ENCODE results near the gene TRABD2B.

TRABD2B gene

DNA sequence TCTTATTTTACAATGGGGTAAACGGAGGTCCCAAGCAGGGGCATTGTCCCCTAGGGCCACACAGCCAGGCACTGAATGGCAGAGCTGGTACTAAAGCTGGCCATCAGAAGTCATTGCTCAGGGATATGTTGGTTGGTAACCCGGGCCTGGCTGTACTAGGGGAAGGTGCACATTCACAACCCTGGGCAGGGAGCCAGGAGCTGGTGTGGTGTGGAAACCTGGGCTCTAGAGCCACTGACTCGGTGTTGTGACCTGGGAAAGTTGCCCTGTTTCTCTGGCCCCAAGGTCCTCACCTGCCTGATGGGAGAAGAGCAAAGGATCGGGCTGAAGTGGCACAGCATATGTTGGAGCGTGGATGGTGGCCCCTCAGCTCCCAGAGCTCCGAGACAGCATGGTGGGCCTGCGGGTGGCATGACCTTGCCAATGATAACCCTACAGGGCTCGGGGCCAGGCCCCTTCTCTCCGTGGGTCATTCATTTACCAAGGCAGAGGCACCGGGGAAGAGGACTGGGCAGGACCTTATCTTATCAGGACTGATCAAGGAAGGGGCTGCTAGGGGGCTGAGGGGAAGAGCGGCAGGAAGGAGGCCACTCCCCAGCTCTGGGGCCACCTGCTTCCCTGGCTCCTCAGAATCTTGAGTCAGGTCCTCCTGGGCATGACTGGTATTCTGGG, 274.1 kb downstream of the TRABD2B start:
- no peak for DNase-seq (ENCODE audit: low read depth)
- no peak overlapping the region for H3K4me3 ChIP-seq (replicated peaks; ENCODE audit: low read depth, low read length)
- TF ChIP-seq, protein P1, sequence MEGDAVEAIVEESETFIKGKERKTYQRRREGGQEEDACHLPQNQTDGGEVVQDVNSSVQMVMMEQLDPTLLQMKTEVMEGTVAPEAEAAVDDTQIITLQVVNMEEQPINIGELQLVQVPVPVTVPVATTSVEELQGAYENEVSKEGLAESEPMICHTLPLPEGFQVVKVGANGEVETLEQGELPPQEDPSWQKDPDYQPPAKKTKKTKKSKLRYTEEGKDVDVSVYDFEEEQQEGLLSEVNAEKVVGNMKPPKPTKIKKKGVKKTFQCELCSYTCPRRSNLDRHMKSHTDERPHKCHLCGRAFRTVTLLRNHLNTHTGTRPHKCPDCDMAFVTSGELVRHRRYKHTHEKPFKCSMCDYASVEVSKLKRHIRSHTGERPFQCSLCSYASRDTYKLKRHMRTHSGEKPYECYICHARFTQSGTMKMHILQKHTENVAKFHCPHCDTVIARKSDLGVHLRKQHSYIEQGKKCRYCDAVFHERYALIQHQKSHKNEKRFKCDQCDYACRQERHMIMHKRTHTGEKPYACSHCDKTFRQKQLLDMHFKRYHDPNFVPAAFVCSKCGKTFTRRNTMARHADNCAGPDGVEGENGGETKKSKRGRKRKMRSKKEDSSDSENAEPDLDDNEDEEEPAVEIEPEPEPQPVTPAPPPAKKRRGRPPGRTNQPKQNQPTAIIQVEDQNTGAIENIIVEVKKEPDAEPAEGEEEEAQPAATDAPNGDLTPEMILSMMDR (IDR thresholded peaks at IDR 0.05; ENCODE audit: low read length, missing control alignments), result no peak

GRCh38 chr1:47722101-47722500, 275.1 kb downstream of the TRABD2B start:
- no peak for DNase-seq (ENCODE audit: low read depth)
- TF ChIP-seq, protein P1 (IDR thresholded peaks at IDR 0.05; ENCODE audit: low read length, missing control alignments), result no peak
- H3K4me3 ChIP-seq (replicated peaks; ENCODE audit: low read depth, low read length), result no peak overlapping the region

DNA sequence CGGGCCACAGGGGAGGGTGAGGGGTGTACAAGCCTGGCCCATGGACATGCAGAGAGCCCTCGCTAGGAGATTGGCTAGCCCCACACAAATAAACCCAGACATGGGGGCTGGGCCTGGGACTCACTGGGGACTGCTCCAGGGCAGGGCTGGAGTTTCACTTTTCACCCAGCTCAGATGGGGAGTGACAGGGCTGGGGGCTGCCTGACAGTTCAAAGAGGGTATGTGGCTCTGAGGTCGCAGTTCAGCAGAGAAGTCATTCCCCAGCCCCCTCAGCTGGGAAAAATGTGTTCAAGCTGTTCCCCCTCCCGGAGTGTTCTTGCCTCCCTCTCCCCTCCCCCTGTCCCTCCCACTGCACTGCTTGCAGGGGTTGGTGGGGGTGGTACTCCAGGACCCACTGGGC, 277.1 kb downstream of the TRABD2B start:
- no peak for DNase-seq (ENCODE audit: low read depth)
- TF ChIP-seq, protein P1 (IDR thresholded peaks at IDR 0.05; ENCODE audit: low read length, missing control alignments), result no peak
- H3K4me3 ChIP-seq (replicated peaks; ENCODE audit: low read depth, low read length), result no peak overlapping the region

- no peak for DNase-seq (ENCODE audit: low read depth)
- TF ChIP-seq, protein P1 (IDR thresholded peaks at IDR 0.05; ENCODE audit: low read length, missing control alignments), result no peak
- H3K4me3 ChIP-seq (replicated peaks; ENCODE audit: low read depth, low read length), result no peak overlapping the region
These were observed 279.8 kb downstream of the TRABD2B start for GRCh38 chr1:47717341-47717740.

GRCh38 chr1:47713975-47714767, 283.0 kb downstream of the TRABD2B start:
- TF ChIP-seq, protein P1 (IDR thresholded peaks at IDR 0.05; ENCODE audit: low read length, missing control alignments), result no peak
- no peak overlapping the region for H3K4me3 ChIP-seq (replicated peaks; ENCODE audit: low read depth, low read length)
- no peak for DNase-seq (ENCODE audit: low read depth)

DNA sequence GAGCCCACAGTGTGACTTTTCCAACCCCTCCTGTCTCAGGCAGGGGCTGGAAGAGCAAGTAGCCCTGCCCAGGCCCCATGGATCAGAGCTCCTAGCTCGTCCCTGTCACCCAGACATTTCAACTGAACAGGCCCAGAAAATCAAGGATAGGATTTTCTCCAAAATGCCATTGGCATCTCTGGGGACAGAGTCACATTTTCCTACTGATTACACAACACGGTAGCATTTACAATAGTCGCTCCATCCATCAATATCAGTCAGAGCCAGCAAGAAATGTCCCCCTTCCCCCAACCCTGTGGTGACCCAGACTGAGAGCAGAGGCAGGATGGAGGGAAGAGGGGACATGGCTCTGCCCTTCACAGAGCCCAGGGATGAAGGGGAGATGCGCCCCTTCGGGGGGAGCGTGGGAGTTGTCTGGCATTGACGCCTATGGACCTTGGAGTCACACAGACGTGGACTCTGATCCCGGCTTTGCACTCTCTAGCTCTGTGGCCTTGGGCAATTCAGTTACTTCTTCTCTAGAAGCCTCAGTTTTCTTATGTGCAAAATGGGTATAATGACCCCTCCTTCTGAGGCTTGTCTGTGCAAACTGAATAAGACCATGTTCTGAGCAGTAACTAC, 283.7 kb downstream of the TRABD2B start:
- no peak overlapping the region for H3K4me3 ChIP-seq (replicated peaks; ENCODE audit: low read depth, low read length)
- no peak for DNase-seq (ENCODE audit: low read depth)
- TF ChIP-seq, protein P1 (IDR thresholded peaks at IDR 0.05; ENCODE audit: low read length, missing control alignments), result no peak

All from fibroblast of pulmonary artery (primary cell).